K562 (cell line): Measurements from ENCODE around the gene CLIP2. TPM values are rescaled to one million over a fixed set of nuclear protein-coding genes. Genes with fewer than 3 reads are reported as not detected.

Source experiments
- E2F3 ChIP-seq: fragments of 250-450 bp; sonication (Bioruptor Pico); IDR thresholded peaks from 2 replicates; pipeline ENCODE4 v1.4.0; 2020; ENCODE audit warnings: mild to moderate bottlenecking
- ELF2 ChIP-seq: fragments of 250-450 bp; sonication (Bioruptor Pico); IDR thresholded peaks from 2 replicates; pipeline ENCODE4 v1.5.0; 2021; ENCODE audit warnings: mild to moderate bottlenecking
- ETV1 ChIP-seq: fragments of 450-650 bp; conservative IDR thresholded peaks from 2 replicates; pipeline ENCODE4 v1.6.1; 2016; ENCODE audit warnings: missing genetic modification characterization, control low read depth, low read depth, missing compliant biosample characterization
- EZH2 ChIP-seq: IDR thresholded peaks from 2 replicates; pipeline ENCODE4 v1.6.1; 2012; ENCODE audit warnings: low read depth, mild to moderate bottlenecking, inconsistent platforms, low read length, borderline replicate concordance
- KHSRP ChIP-seq: fragments of 450-650 bp; IDR thresholded peaks from 2 replicates; pipeline ENCODE4 v1.6.1; 2017
- KLF13 ChIP-seq: fragments of 450-650 bp; IDR thresholded peaks from 2 replicates; pipeline ENCODE4 v1.6.1; 2016; ENCODE audit warnings: missing genetic modification characterization, low read depth, mild to moderate bottlenecking, missing compliant biosample characterization, moderate library complexity, borderline replicate concordance
- NCOA1 ChIP-seq: fragments of 450-650 bp; IDR thresholded peaks from 2 replicates; pipeline ENCODE4 v1.6.1; 2016; ENCODE audit warnings: low read depth
- RAD21 ChIP-seq, 2 experiments: fragments of 250-450 bp in 1 of 2; fragments of 450-650 bp in 1 of 2; sonication (Bioruptor Pico) in 1 of 2; formaldehyde crosslinking in 1 of 2; IDR thresholded peaks in 1 of 2; conservative IDR thresholded peaks in 1 of 2; 2 replicates each; pipeline versions ENCODE4 v1.4.0 to v1.8.0; 2020 to 2022; ENCODE audit warnings: mild to moderate bottlenecking in 2 of 2, moderate library complexity in 1 of 2
- RBM34 ChIP-seq: fragments of 200-400 bp; formaldehyde crosslinking; IDR thresholded peaks from 2 replicates; pipeline ENCODE4 v1.6.1; 2018; ENCODE audit warnings: low read length, borderline replicate concordance; ENCODE audit not compliant: insufficient read depth
- RFX1 ChIP-seq: fragments of 450-650 bp; IDR thresholded peaks from 2 replicates; pipeline ENCODE4 v1.6.1; 2016; ENCODE audit warnings: mild to moderate bottlenecking, moderate library complexity
- SMAD1 ChIP-seq: fragments of 150-350 bp; IDR thresholded peaks from 2 replicates; pipeline ENCODE4 v1.6.1; 2014; ENCODE audit warnings: low read length, low read depth; ENCODE audit not compliant: partially characterized antibody
- SMARCC2 ChIP-seq: fragments of 450-650 bp; IDR thresholded peaks from 2 replicates; pipeline ENCODE4 v1.6.1; 2017; ENCODE audit warnings: antibody characterized with exemption, moderate library complexity, mild to moderate bottlenecking, low read depth
- SOX6 ChIP-seq: fragments of 450-650 bp; IDR thresholded peaks from 2 replicates; pipeline ENCODE4 v1.6.1; 2014; ENCODE audit warnings: mild to moderate bottlenecking
- SPI1 ChIP-seq: IDR thresholded peaks from 2 replicates; pipeline ENCODE4 v1.6.1; 2011; ENCODE audit warnings: low read depth, low read length, control low read depth, borderline replicate concordance
- STAG1 ChIP-seq: sonication (generic); formaldehyde crosslinking; IDR thresholded peaks from 2 replicates; pipeline ENCODE4 v1.5.0; 2020; ENCODE audit warnings: missing genetic modification reagents, borderline replicate concordance
- THAP12 ChIP-seq: fragments of 250-450 bp; sonication (Bioruptor Pico); IDR thresholded peaks from 2 replicates; pipeline ENCODE4 v1.9.0; 2021; ENCODE audit warnings: mild to moderate bottlenecking, inconsistent platforms
- THRB ChIP-seq: fragments of 450-650 bp; formaldehyde crosslinking; conservative IDR thresholded peaks from 2 replicates; pipeline ENCODE4 v1.4.0; 2022; ENCODE audit warnings: mild to moderate bottlenecking, missing genetic modification characterization
- ZFPM2 ChIP-seq: fragments of 250-450 bp; sonication (Bioruptor Pico); IDR thresholded peaks from 2 replicates; pipeline ENCODE4 v1.5.1; 2022; ENCODE audit warnings: mild to moderate bottlenecking
- ZNF165 ChIP-seq: fragments of 250-450 bp; sonication (Bioruptor Pico); IDR thresholded peaks from 2 replicates; pipeline ENCODE4 v1.4.0; 2020; ENCODE audit warnings: borderline replicate concordance
- ZNF263 ChIP-seq: sonication (generic); formaldehyde crosslinking; IDR thresholded peaks from 2 replicates; pipeline ENCODE4 v1.8.0; 2022; ENCODE audit warnings: mild to moderate bottlenecking, missing genetic modification reagents, borderline replicate concordance
- ZNF586 ChIP-seq: fragments of 450-650 bp; formaldehyde crosslinking; conservative IDR thresholded peaks from 2 replicates; pipeline ENCODE4 v1.4.0; 2020; ENCODE audit warnings: mild to moderate bottlenecking, moderate library complexity
- ZNF780A ChIP-seq: fragments of 250-450 bp; sonication (Bioruptor Pico); IDR thresholded peaks from 2 replicates; pipeline ENCODE4 v1.5.0; 2021; ENCODE audit warnings: mild to moderate bottlenecking
- polyA plus RNA-seq, 8 experiments: library from polyadenylated mRNA; depleted of rRNA in 4 of 8; stranded (reverse) in 5 of 8; unstranded in 3 of 8; fragments of >200 nt; fragmentation: Nextera tagmentation in 2 of 8; fragmentation: Illumina TruSeq in 1 of 8; extraction: Ambion mirVana in 2 of 8; extraction: Trizol in 1 of 8; gene quantifications; 2 replicates each; pipeline versions ENCODE4 v1.2.1 to v1.2.3, GENCODE V29; 2011 to 2014; ENCODE audit warnings: inconsistent platforms in 1 of 8, missing spikeins in 1 of 8
- total RNA-seq, 7 experiments: library from RNA; depleted of rRNA in 6 of 7; stranded (reverse); fragments of >200 nt in 6 of 7; fragmentation: Illumina TruSeq in 2 of 7; extraction: Trizol in 2 of 7; gene quantifications; 2 replicates each; pipeline versions ENCODE4 v1.2.1 to v1.2.3, GENCODE V29; 2011 to 2021; ENCODE audit warnings: low replicate concordance in 1 of 7
- TF ChIP-seq, protein P1 (sequence below): sonication (generic); formaldehyde crosslinking; IDR thresholded peaks from 2 replicates; pipeline ENCODE4 v1.8.1; 2023; ENCODE audit warnings: mild to moderate bottlenecking, missing genetic modification reagents
- TF ChIP-seq, protein P2 (sequence below): sonication (generic); formaldehyde crosslinking; IDR thresholded peaks from 2 replicates; pipeline ENCODE4 v1.9.0; 2022; ENCODE audit warnings: mild to moderate bottlenecking, missing genetic modification reagents

Gene CLIP2
- total and polyA plus RNA-seq, 9 of the 15 experiments (the other 6 are each of a cell fraction or from before 2014, with no cell fraction given) = 0.07 to 5.4 (median 2.1) TPM

DNA sequence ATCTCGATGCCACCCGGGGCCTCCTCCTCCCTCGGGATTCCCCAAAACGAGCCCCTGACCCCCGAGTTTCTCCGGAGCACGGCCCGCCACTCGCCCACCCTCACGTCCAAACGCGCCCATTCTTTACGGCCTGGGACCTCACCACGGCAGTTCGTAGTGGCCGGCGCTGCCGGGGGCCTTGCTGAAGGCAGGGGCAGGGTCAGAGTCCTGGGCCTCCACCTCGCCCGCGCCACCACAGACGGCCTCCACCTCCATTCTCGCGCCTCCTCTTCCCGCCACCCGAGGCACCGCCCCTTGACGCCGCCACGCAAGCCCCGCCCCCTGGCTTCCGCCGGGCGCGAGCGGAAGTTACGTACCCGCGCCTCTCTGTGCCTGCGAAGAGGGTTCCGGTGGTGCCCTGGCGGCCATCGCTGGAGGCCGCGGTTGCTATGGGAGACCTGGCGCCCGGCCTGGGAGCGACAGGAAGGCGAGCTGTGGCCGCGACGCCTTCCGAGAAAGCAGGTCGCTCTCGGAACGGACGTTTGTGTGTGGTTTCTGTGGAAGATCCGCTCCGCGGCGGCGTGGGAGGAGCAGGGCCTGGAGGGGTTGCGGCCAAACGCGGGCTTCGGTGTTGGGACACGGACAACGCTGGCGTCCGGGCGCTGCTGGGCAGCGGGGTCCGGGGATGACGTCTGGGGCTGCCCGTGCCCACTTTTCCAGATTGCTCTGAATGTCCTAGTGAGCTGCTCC lies 34.9 kb upstream of the CLIP2 start, which contains the start of gene RFC2 (continued):
- TF ChIP-seq THAP12 (CRISPR knock-in tag) (0 out of 2 replicates have a peak, but pooled peaks have one; percentile 51), NCOA1 (peak; percentile 85), ELF2 (CRISPR knock-in tag) (no peak), ETV1 (tag) (peak; percentile 76), SMARCC2 (no peak), RBM34 (0 out of 2 replicates have a peak, but pooled peaks have one; percentile 91), KLF13 (peak; percentile 48; the same call in 1 of the 2 replicates), ZNF263 (CRISPR knock-in tag) (peak; percentile 54; the same call in 1 of the 2 replicates), RFX1 (peak; percentile 98), ZFPM2 (no peak), EZH2 (no peak), SOX6 (peak; percentile 61), STAG1 (no peak), ZNF586 (CRISPR knock-in tag) (no peak), ZNF165 (peak; percentile 70; the same call in 1 of the 2 replicates), SPI1 (peak; percentile 39; the same call in 1 of the 2 replicates), RAD21 (CRISPR knock-in tag; conservative IDR thresholded peaks at IDR 0.05 in 1 of 2, IDR thresholded peaks at IDR 0.05 in 1 of 2) (no peak; a peak in 1 of 4 replicates), SMAD1 (peak; percentile 21), E2F3 (CRISPR knock-in tag) (peak; percentile 99), ZNF780A (no peak), THRB (CRISPR knock-in tag) (no peak), KHSRP (no peak)
- TF ChIP-seq, protein P1, sequence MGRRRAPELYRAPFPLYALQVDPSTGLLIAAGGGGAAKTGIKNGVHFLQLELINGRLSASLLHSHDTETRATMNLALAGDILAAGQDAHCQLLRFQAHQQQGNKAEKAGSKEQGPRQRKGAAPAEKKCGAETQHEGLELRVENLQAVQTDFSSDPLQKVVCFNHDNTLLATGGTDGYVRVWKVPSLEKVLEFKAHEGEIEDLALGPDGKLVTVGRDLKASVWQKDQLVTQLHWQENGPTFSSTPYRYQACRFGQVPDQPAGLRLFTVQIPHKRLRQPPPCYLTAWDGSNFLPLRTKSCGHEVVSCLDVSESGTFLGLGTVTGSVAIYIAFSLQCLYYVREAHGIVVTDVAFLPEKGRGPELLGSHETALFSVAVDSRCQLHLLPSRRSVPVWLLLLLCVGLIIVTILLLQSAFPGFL (CRISPR knock-in tag) = no peak
- TF ChIP-seq, protein P2, sequence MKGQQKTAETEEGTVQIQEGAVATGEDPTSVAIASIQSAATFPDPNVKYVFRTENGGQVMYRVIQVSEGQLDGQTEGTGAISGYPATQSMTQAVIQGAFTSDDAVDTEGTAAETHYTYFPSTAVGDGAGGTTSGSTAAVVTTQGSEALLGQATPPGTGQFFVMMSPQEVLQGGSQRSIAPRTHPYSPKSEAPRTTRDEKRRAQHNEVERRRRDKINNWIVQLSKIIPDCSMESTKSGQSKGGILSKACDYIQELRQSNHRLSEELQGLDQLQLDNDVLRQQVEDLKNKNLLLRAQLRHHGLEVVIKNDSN (CRISPR knock-in tag) = no peak
